Right lobe of liver (tissue), 4 donors: ENCODE data around the gene CMKLR1.

Experiments
- CTCF ChIP-seq, 4 donors: fragments of 200-600 bp in 3 of 4; fragments of 450-650 bp in 1 of 4; IDR thresholded peaks; one replicate each; pipeline versions ENCODE4 v1.5.1 to v1.8.0; 2016 to 2022; ENCODE audit warnings: antibody characterized with exemption in 4 of 4, mild to moderate bottlenecking in 2 of 4
- POLR2A ChIP-seq: fragments of 450-650 bp; IDR thresholded peaks from one replicate; pipeline ENCODE4 v1.6.1; 2017; ENCODE audit warnings: antibody characterized with exemption, mild to moderate bottlenecking
- donor health status: DM: no; HTN: no; CAD: no.
- donor health status: DM: no; HTN: no; CAD: no.
- donor health status: DM: no; HTN: yes; CAD: no.

GRCh38 chr12:108349278-108349688, 10.2 kb upstream of the CMKLR1 start:
- TF ChIP-seq CTCF (IDR thresholded peaks at IDR 0.05) (no peak), POLR2A (no peak)
